ENCODE data around the gene CDC42BPA. TPM values are rescaled to one million over a fixed set of nuclear protein-coding genes. Genes with fewer than 3 reads are reported as not detected.

Gene CDC42BPA
- polyA plus RNA-seq, 2 of the 4 experiments (the other 2 are of a cell fraction), result 11.4 to 28.4 TPM

GRCh38 chr1:226976276-226976977 is 341.9 kb downstream of the CDC42BPA start:
- FAIRE-seq (no peak), DNase-seq (ENCODE audit: low read depth in 1 of 2, low spot score in 1 of 2) (no peak), ATAC-seq (no peak)
- ChIA-PET CTCF (no interaction called here), POLR2A (no interaction called here)
- Histone ChIP-seq H3K9me3 (peaks cover 7% of the 10 kb centered on the region; the same call in 1 of the 3 replicates), H3K4me2 (no peak overlapping the region), H3K27ac (no peak overlapping the region), H3K4me3 (no peak overlapping the region), H3K4me1 (peaks cover 3% of the 10 kb centered on the region; the same call in 1 of the 3 replicates)
- TF ChIP-seq, protein P1, sequence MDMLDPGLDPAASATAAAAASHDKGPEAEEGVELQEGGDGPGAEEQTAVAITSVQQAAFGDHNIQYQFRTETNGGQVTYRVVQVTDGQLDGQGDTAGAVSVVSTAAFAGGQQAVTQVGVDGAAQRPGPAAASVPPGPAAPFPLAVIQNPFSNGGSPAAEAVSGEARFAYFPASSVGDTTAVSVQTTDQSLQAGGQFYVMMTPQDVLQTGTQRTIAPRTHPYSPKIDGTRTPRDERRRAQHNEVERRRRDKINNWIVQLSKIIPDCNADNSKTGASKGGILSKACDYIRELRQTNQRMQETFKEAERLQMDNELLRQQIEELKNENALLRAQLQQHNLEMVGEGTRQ (IDR thresholded peaks at IDR 0.05), result no peak
- no peak for TF ChIP-seq JUNB (IDR thresholded peaks at IDR 0.05)
- TF ChIP-seq, protein P2, sequence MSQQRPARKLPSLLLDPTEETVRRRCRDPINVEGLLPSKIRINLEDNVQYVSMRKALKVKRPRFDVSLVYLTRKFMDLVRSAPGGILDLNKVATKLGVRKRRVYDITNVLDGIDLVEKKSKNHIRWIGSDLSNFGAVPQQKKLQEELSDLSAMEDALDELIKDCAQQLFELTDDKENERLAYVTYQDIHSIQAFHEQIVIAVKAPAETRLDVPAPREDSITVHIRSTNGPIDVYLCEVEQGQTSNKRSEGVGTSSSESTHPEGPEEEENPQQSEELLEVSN (IDR thresholded peaks at IDR 0.05; ENCODE audit: borderline replicate concordance, low read depth), result no peak
- no peak for TF ChIP-seq POLR2AphosphoS2 (conservative IDR thresholded peaks at IDR 0.05; ENCODE audit: low read length)
- no peak for TF ChIP-seq CBX2 (IDR thresholded peaks at IDR 0.05; ENCODE audit: borderline replicate concordance, low read depth)
- TF ChIP-seq, protein P3, sequence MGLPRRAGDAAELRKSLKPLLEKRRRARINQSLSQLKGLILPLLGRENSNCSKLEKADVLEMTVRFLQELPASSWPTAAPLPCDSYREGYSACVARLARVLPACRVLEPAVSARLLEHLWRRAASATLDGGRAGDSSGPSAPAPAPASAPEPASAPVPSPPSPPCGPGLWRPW (IDR thresholded peaks at IDR 0.05), result no peak
- TF ChIP-seq KDM5A (IDR thresholded peaks at IDR 0.05), result no peak
- WGBS (ENCODE audit: missing lambda C conversion rate), result 95% methylated on average over 31 of the region's 34 CpGs

DNA sequence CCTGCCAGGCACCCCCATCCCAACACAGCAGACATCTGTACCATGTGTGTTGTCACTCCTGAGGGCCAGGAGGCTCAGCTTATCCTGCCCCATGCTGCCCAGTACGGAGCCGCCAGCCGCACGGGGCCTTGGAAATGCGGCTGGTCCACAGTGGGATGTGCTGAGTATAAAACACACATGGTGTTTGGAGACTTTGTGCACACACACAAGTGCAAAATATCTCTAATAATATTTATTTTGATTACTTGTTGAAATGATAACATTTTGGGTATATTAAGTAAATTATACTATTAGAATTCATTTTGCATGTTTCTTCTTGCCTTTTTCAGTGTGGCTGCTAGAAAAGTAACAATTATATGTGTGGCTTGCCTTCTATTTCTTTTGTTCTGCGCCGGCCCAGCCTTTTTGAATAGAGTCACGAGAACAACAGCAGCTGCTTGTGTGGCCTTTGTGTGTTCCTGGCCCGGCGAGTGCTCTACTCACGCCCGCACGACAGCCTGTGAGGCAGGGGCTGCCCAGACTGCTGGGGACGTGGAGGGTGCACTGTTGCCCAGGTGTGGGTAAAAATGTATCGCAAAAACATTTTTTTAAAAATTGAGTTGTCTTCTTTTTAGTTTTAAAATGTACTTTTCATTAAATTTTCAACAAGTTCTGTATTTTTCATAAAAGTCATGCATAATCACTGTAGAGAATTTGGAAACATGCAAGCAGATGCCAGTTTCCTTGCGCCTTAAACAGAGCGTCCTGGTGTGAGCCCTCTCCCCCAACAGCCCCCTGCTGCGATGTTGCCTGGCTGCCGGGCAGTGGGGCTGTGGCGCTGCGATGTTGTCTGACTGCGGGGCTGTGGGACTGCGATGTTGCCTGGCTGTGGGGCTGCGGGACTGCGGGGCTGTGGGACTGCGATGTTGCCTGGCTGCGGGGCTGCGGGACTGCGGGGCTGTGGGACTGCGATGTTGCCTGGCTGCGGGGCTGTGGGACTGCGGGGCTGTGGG is 342.7 kb downstream of the CDC42BPA start:
- Histone ChIP-seq H3K4me2 (no peak overlapping the region), H3K27ac (no peak overlapping the region), H3K4me1 (peaks cover 3% of the 10 kb centered on the region; the same call in 1 of the 3 replicates), H3K4me3 (no peak overlapping the region), H3K9me3 (peaks cover 10% of the 10 kb centered on the region; the same call in 1 of the 3 replicates)
- TF ChIP-seq CBX8 (IDR thresholded peaks at IDR 0.05) (no peak), RFX5 (IDR thresholded peaks at IDR 0.05) (no peak), HMGXB4 (CRISPR knock-in tag; IDR thresholded peaks at IDR 0.05; ENCODE audit: borderline replicate concordance) (no peak), HOXB13 (CRISPR knock-in tag; IDR thresholded peaks at IDR 0.05; ENCODE audit: low read depth) (no peak)
- CTCF ChIA-PET, result interaction anchor here (0.8 kb wide), 1 partner anchor 349 kb away, joined by 3 read pairs; no protein-coding TSS in a partner anchor
- FAIRE-seq, result no peak
- no peak for DNase-seq (ENCODE audit: low read depth in 1 of 2, low spot score in 1 of 2)
- peak in 1 of 2 experiments; percentile 15; a peak in 1 of 6 replicates for ATAC-seq
- POLR2A ChIA-PET, result no interaction called here
- 92% methylated on average over 19 of the region's 32 CpGs for WGBS (ENCODE audit: missing lambda C conversion rate)

DNA sequence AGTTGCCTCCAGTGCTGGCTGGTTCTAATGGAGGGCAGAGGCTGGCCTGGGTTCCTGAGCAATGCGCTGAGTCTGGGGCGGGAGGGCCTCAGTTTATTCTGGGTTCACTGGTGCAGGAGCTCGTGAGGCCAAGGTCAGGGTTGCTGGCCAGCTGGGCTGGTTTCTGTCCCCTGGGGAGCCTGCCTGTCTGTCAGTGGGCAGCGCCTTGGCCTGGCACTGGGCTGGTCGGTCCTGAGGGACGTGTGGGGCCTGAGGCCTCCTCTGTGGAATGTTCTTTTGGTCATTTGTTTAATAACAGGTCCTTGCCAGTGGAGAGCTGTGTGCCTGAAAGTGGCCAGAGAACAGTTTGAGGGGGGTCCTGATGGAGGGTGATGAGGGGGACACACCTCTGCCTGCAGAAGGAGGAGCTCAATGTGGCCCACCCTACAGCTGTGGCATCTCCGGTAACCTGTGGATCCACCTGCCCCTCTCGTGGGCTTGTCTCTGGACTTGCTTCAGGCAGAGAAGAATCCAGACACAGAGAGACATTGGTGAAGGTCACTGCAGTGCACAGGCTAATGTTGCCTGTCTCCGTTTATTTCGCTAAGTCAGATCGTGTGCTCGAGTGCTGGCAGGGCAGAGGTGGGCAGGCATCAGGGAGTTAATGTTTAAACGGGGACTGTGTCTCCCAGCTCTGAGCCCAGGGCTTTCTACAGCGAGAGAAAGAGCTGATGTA is 343.6 kb downstream of the CDC42BPA start:
- ChIA-PET POLR2A (no interaction called here), CTCF (interaction anchor here (0.8 kb wide), 1 partner anchor 348 kb away, joined by 3 read pairs; no protein-coding TSS in a partner anchor)
- no peak overlapping the region for H3K4me3 ChIP-seq
- TF ChIP-seq HDAC2 (IDR thresholded peaks at IDR 0.05) (no peak), RFX5 (IDR thresholded peaks at IDR 0.05) (no peak)
- TF ChIP-seq, protein P4, sequence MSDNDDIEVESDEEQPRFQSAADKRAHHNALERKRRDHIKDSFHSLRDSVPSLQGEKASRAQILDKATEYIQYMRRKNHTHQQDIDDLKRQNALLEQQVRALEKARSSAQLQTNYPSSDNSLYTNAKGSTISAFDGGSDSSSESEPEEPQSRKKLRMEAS (IDR thresholded peaks at IDR 0.05), result no peak
- peaks cover 10% of the 10 kb centered on the region; the same call in 1 of the 3 replicates for H3K9me3 ChIP-seq
- H3K27ac ChIP-seq, result peak overlapping the region in 1 of 2 experiments; percentile 43; a peak in 3 of 6 replicates
- 85% methylated on average over 14 of the region's 14 CpGs for WGBS (ENCODE audit: missing lambda C conversion rate)
- FAIRE-seq (no peak), DNase-seq (ENCODE audit: low read depth in 1 of 2, low spot score in 1 of 2) (no peak), ATAC-seq (peak in 1 of 2 experiments; percentile 22; a peak in 2 of 6 replicates)
- peaks cover 3% of the 10 kb centered on the region; the same call in 1 of the 3 replicates for H3K4me1 ChIP-seq
- H3K4me2 ChIP-seq, result no peak overlapping the region
